Mesodermal cell (in vitro differentiated cells): ENCODE results near the gene PDZRN3.

Source experiments
- H3K27ac ChIP-seq: 2 replicates; pipeline ENCODE4 v1.7.0; 2013; ENCODE audit warnings: mild to moderate bottlenecking, low read depth, low read length, moderate library complexity; ENCODE audit not compliant: severe bottlenecking
- H3K36me3 ChIP-seq: 2 replicates; pipeline ENCODE4 v1.7.1; 2013; ENCODE audit warnings: mild to moderate bottlenecking, low read length, moderate library complexity; ENCODE audit not compliant: control insufficient read depth, insufficient read depth
- H3K4me1 ChIP-seq: one replicate; pipeline ENCODE4 v1.7.1; 2013; ENCODE audit warnings: mild to moderate bottlenecking, low read length; ENCODE audit not compliant: insufficient read depth, control insufficient read depth, poor library complexity, severe bottlenecking
- H3K4me3 ChIP-seq: 2 replicates; pipeline ENCODE4 v1.7.0; 2013; ENCODE audit warnings: low read length, control low read depth, mild to moderate bottlenecking; ENCODE audit not compliant: insufficient read depth, poor library complexity, severe bottlenecking; ENCODE audit errors: extremely low read depth
- H3K9me3 ChIP-seq: 2 replicates; pipeline ENCODE4 v1.7.1; 2013; ENCODE audit warnings: mild to moderate bottlenecking, low read length, moderate library complexity; ENCODE audit not compliant: control insufficient read depth
- WGBS, 2 experiments: methylation state at CpG; one replicate each; pipeline ENCODE4 v1.1.5; 2013; ENCODE audit warnings: missing lambda C conversion rate in 2 of 2; ENCODE audit not compliant: insufficient coverage in 2 of 2; 5-methylcytosine and 5-hydroxymethylcytosine counted together

The PDZRN3 gene

GRCh38 chr3:73591286-73591800, 33.4 kb downstream of the PDZRN3 start:
- Histone ChIP-seq H3K4me1 (no peaks in the 10 kb centered on the region), H3K4me3 (no peak overlapping the region), H3K36me3 (peaks cover 1% of the 10 kb centered on the region), H3K9me3 (no peaks in the 10 kb centered on the region), H3K27ac (no peak overlapping the region)
- 57 to 74% methylated on average over 3 of the region's 3 CpGs for WGBS, 2 experiments

DNA sequence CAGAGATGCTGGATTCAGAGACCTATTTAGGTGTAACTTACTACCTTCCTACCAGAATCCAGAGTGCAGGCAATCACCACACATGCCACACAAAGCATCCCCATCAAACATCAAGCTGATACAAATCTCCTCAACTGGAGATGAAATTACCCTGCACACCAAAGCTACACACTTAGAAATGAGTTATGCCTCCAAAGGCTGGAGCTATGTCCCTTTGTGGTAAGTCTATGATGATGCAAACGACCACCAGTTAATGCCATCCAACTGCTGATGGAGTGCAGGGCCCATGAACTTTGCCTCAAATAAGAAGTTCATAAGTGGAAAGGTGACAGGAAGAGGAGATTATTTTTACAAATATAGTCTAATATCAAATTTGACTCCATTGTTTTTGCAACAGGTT, 38.1 kb downstream of the PDZRN3 start:
- no peaks in the 10 kb centered on the region for H3K9me3 ChIP-seq
- H3K4me3 ChIP-seq = no peak overlapping the region
- H3K4me1 ChIP-seq = no peaks in the 10 kb centered on the region
- no peaks in the 10 kb centered on the region for H3K36me3 ChIP-seq
- no CpG with 5 or more reads among the region's 1 CpG for WGBS, 2 experiments
- no peak overlapping the region for H3K27ac ChIP-seq

- no peaks in the 10 kb centered on the region for H3K4me1 ChIP-seq
- H3K27ac ChIP-seq = no peak overlapping the region
- no peak overlapping the region for H3K4me3 ChIP-seq
- H3K36me3 ChIP-seq = no peaks in the 10 kb centered on the region
- 81 to 100% methylated on average over 1 to 2 of the region's 4 CpGs for WGBS, 2 experiments
- no peaks in the 10 kb centered on the region for H3K9me3 ChIP-seq
These were observed 38.6 kb downstream of the PDZRN3 start for GRCh38 chr3:73586190-73586589.

DNA sequence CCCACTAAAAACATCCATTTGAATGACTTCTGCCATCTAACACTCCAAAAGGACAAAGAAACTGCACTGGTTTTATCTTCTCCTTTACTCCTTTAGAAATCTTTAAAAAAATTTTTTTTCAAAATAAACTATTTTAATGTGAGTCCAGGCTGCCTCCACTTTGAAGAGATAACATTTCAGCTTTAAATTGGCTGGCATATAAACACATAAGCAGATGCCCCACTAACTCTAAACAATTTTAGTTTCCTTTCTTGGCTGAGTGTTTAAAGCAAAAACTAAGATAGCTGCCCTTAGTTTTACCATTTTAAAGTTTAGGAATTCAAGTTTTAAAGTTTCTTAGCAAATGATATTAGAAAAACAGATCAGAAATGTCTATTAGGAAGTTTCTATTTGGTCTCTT, 39.9 kb downstream of the PDZRN3 start:
- no peak overlapping the region for H3K4me3 ChIP-seq
- H3K4me1 ChIP-seq = peaks cover 7% of the 10 kb centered on the region
- no peaks in the 10 kb centered on the region for H3K36me3 ChIP-seq
- no peaks in the 10 kb centered on the region for H3K9me3 ChIP-seq
- H3K27ac ChIP-seq = no peak overlapping the region

DNA sequence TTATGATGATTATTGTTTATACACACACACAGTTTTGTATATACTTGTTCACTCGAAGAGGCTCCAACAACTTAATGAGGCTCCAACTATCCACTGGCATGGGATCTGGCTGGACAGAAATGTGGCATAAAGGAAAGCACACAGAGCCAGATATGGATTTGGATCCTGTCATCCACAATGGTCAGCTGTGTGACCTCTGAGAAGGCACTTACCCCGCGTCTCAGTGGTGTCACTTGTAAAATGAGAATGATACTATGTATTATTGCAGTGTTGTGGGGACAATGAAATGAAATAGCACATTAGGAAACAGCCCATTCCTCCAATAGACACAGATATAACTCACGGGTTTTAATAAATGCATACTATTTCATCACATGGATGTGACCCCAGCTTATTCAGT, 42.2 kb downstream of the PDZRN3 start:
- WGBS, 2 experiments = 100% methylated on average over 1 to 3 of the region's 4 CpGs
- Histone ChIP-seq H3K9me3 (no peaks in the 10 kb centered on the region), H3K27ac (no peak overlapping the region), H3K4me1 (peaks cover 7% of the 10 kb centered on the region), H3K4me3 (no peak overlapping the region), H3K36me3 (no peaks in the 10 kb centered on the region)

DNA sequence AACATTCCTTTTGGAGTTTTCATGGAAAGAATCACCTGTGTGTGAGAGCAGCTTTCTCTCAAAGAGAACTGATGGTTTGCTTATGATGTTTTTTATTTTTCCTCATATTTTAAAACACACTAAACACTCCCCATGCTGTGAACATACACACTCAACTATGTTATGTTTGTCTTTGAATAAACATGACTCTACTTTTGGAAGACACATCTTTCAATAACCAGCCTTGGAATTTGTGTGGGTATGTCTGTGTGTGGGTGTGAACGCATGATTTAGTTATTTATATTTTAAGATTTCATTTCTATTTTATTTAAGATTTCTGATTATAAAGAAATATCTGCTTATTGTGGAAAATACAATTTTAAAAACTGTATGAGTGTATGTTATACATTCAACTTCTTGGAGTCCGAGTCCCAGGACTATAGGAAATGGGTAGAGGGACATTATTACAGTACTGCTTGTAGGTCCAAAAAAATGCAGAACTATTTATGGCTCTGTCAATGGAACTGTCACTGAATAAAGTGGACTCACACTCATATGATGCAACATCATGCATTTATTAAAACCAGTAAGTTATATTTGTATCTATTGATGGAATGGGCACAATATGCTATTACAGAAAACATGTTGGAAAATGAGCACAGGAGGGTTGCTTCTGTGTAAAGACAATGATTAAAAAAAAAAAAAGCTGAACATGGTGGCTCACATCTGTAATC, 43.5 kb downstream of the PDZRN3 start:
- Histone ChIP-seq H3K9me3 (no peaks in the 10 kb centered on the region), H3K36me3 (no peaks in the 10 kb centered on the region), H3K27ac (no peak overlapping the region), H3K4me1 (peaks cover 7% of the 10 kb centered on the region), H3K4me3 (no peak overlapping the region)
- 90% methylated on average over 1 of the region's 2 CpGs; no CpG with 5 or more reads in 1 of the 2 experiments for WGBS, 2 experiments

DNA sequence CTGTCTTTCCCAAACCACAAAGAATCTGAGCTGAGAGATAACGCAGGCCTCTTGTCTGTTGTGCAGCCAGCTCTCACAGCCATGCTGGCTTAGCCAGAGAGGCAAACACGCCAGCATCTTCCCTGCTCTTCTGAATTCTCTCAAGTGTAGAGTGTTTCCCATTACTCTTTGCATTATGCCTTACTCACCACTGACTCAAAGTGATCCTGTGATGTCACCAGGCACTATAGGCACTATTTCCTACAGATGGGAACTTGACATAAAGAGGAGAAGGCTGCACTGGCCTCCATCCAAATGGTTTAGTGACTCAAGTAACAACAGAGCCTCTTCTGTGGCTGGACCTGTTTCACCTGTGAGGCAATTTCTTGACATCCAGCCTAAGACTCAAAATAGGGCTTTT, 44.4 kb downstream of the PDZRN3 start:
- Histone ChIP-seq H3K27ac (no peak overlapping the region), H3K36me3 (no peaks in the 10 kb centered on the region), H3K9me3 (no peaks in the 10 kb centered on the region), H3K4me1 (peaks cover 7% of the 10 kb centered on the region), H3K4me3 (no peak overlapping the region)
- WGBS, 2 experiments = 87 to 100% methylated on average over 2 of the region's 2 CpGs

DNA sequence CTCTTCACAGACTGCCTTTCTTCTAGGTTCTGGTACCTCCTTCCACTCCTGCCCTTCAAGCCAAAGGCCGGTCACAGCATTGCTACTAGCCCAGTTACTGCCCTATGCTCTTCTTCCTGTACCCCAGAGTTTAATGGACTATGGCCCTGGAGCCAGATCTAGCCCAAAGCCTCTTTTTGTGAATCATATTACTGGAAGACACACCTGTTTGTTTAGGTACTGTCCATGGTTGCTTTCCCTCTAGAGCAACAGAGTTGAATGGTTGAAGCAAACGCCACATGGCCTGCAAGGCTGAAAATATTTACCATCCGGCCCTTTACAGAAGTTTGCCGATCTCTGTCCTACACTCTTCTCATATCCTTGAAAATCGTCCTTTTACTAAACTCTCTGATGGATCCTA, 47.0 kb downstream of the PDZRN3 start:
- Histone ChIP-seq H3K4me3 (no peak overlapping the region), H3K4me1 (peaks cover 7% of the 10 kb centered on the region), H3K9me3 (no peaks in the 10 kb centered on the region), H3K36me3 (no peaks in the 10 kb centered on the region), H3K27ac (no peak overlapping the region)
- 88 to 100% methylated on average over 2 to 4 of the region's 5 CpGs for WGBS, 2 experiments

DNA sequence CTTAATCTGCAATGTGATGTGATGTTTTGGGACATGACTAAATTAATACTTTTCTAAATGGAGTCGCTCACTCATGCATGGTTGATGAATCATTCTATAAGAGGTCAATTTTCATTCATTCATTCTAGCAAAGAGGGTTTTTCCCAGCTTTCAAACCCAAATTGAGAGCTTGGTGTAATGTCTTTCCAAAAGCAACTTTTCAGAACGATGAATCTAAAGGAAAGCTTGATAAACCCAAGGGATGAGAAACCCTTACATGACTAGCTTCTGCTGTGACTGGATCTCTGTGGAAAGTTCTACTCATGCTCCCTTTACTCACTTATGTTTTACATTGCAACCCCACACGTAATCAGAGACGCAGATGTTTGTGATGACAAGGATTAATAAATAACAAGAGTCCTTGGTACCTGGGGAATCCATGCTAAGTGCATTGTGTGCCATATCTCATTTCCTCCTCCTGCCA, 47.7 kb downstream of the PDZRN3 start:
- no peaks in the 10 kb centered on the region for H3K36me3 ChIP-seq
- H3K9me3 ChIP-seq = no peaks in the 10 kb centered on the region
- WGBS, 2 experiments = 88 to 100% methylated on average over 1 of the region's 4 CpGs
- H3K27ac ChIP-seq = no peak overlapping the region
- H3K4me1 ChIP-seq = peaks cover 7% of the 10 kb centered on the region
- no peak overlapping the region for H3K4me3 ChIP-seq

- Histone ChIP-seq H3K36me3 (no peaks in the 10 kb centered on the region), H3K4me3 (no peak overlapping the region), H3K4me1 (peaks cover 14% of the 10 kb centered on the region), H3K27ac (no peak overlapping the region), H3K9me3 (no peaks in the 10 kb centered on the region)
- 100% methylated on average over 1 of the region's 3 CpGs; no CpG with 5 or more reads in 1 of the 2 experiments for WGBS, 2 experiments
These were observed 48.8 kb downstream of the PDZRN3 start for GRCh38 chr3:73575953-73576352.

DNA sequence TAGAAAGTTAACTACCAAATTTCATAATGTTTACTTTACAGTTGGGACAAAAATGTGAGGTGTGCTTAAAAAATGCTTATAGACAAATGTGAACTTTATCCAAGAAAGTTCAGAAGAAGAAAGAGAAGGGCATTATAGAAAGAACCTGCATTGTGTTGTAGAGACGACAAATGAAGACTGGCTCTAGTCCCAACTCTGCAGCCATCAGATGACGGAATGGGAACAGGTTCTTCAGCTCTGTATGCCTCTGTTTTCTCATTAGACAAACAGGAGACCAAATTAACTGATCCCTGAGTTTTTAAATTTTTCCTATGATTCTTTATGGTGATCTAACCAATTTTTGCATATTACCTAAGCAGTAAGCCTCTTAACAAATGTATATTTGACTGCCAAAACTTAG, 49.2 kb downstream of the PDZRN3 start:
- Histone ChIP-seq H3K9me3 (no peaks in the 10 kb centered on the region), H3K4me3 (no peak overlapping the region), H3K4me1 (peaks cover 15% of the 10 kb centered on the region), H3K27ac (no peak overlapping the region), H3K36me3 (no peaks in the 10 kb centered on the region)
- WGBS, 2 experiments = 75 to 81% methylated on average over 2 of the region's 2 CpGs
